Tibial artery (tissue), 4 donors: ENCODE results near the gene PCAT6.

Experiments
- DNase-seq, 2 donors: peaks; one replicate each; pipeline ENCODE4 v3.0.0-alpha.2; 2019
- H3K27ac ChIP-seq, 2 donors: fragments of 200-600 bp; sonication (generic) in 1 of 2; 1 replicate in 1 of 2; 2 replicates in 1 of 2; pipeline ENCODE4 v1.5.1; 2018 to 2019; ENCODE audit warnings: mild to moderate bottlenecking in 1 of 2
- H3K27me3 ChIP-seq, 2 donors: fragments of 200-600 bp; sonication (generic) in 1 of 2; one replicate each; pipeline versions ENCODE4 v1.5.1 to v1.6.0; 2016 to 2019
- H3K36me3 ChIP-seq, 3 donors: fragments of 200-600 bp; sonication (generic) in 2 of 3; one replicate each; pipeline ENCODE4 v1.5.1; 2016 to 2019; ENCODE audit warnings: mild to moderate bottlenecking in 2 of 3
- H3K4me1 ChIP-seq, 4 donors: fragments of 200-600 bp; sonication (generic) in 2 of 4; 1 replicate in 3 of 4; 2 replicates in 1 of 4; pipeline ENCODE4 v1.5.1; 2016 to 2019
- H3K4me3 ChIP-seq, 2 donors: fragments of 200-600 bp; sonication (generic) in 1 of 2; 1 replicate in 1 of 2; 2 replicates in 1 of 2; pipeline ENCODE4 v1.5.1; 2018 to 2019; ENCODE audit warnings: mild to moderate bottlenecking in 2 of 2
- H3K9me3 ChIP-seq, 3 donors: fragments of 200-600 bp; sonication (generic) in 1 of 3; one replicate each; pipeline ENCODE4 v1.5.1; 2016 to 2019
- CTCF ChIP-seq, 2 experiments: fragments of 200-600 bp in 1 of 2; fragments of 450-650 bp in 1 of 2; IDR thresholded peaks; one replicate each; pipeline ENCODE4 v1.5.1; 2017 to 2019; ENCODE audit warnings: antibody characterized with exemption in 2 of 2, mild to moderate bottlenecking in 1 of 2, moderate library complexity in 1 of 2
- intact Hi-C: fragments of 100-400 bp; cut with DNase I; formaldehyde crosslinking; loops from one replicate; pipeline ENCODE4 v1.15.0; 2023; ENCODE audit warnings: low total_unique reads

The PCAT6 gene

GRCh38 chr1:202831906-202832305 lies 21.2 kb downstream of the PCAT6 start:
- intact Hi-C loops = no loop called here
- H3K27ac ChIP-seq = no peak overlapping the region
- H3K27me3 ChIP-seq = peaks cover 0 to 14% of the 10 kb centered on the region in 2 donors
- H3K4me1 ChIP-seq = no peaks in the 10 kb centered on the region
- DNase-seq = no peak
- no peak for TF ChIP-seq CTCF (IDR thresholded peaks at IDR 0.05)
- H3K36me3 ChIP-seq = no peaks in the 10 kb centered on the region
- H3K9me3 ChIP-seq = no peaks in the 10 kb centered on the region
- H3K4me3 ChIP-seq = no peak overlapping the region

- H3K27ac ChIP-seq = no peak overlapping the region
Observed at GRCh38 chr1:202834771-202835547, 24.2 kb downstream of the PCAT6 start.

GRCh38 chr1:202835548-202836072 lies 24.9 kb downstream of the PCAT6 start:
- Histone ChIP-seq H3K27me3 (peaks cover 0 to 16% of the 10 kb centered on the region in 2 donors), H3K4me3 (no peak overlapping the region), H3K27ac (no peak overlapping the region), H3K4me1 (no peaks in the 10 kb centered on the region), H3K9me3 (no peaks in the 10 kb centered on the region), H3K36me3 (no peaks in the 10 kb centered on the region)
- intact Hi-C loops = no loop called here
- no peak for TF ChIP-seq CTCF (IDR thresholded peaks at IDR 0.05)
- no peak for DNase-seq

More at GRCh38 chr1:202834771-202835547, 24.2 kb downstream of the PCAT6 start:
- H3K9me3 ChIP-seq = no peaks in the 10 kb centered on the region
- H3K36me3 ChIP-seq = no peaks in the 10 kb centered on the region
- peaks cover 0 to 16% of the 10 kb centered on the region in 2 donors for H3K27me3 ChIP-seq
- H3K4me1 ChIP-seq = no peaks in the 10 kb centered on the region
- no peak overlapping the region for H3K4me3 ChIP-seq
- intact Hi-C loops = no loop called here
- TF ChIP-seq CTCF (IDR thresholded peaks at IDR 0.05) = no peak
- DNase-seq = no peak

- no peak overlapping the region for H3K4me3 ChIP-seq
- intact Hi-C loops = no loop called here
- H3K4me1 ChIP-seq = no peaks in the 10 kb centered on the region
- no peak overlapping the region for H3K27ac ChIP-seq
- DNase-seq = no peak
- H3K9me3 ChIP-seq = no peaks in the 10 kb centered on the region
- TF ChIP-seq CTCF (IDR thresholded peaks at IDR 0.05) = no peak
- peaks cover 0 to 16% of the 10 kb centered on the region in 2 donors for H3K27me3 ChIP-seq
- H3K36me3 ChIP-seq = no peaks in the 10 kb centered on the region
Observed at GRCh38 chr1:202836623-202837403, 26.1 kb downstream of the PCAT6 start.

- Histone ChIP-seq H3K4me1 (no peaks in the 10 kb centered on the region), H3K36me3 (no peaks in the 10 kb centered on the region), H3K27ac (no peak overlapping the region), H3K9me3 (no peaks in the 10 kb centered on the region), H3K27me3 (peaks cover 0 to 16% of the 10 kb centered on the region in 2 donors), H3K4me3 (no peak overlapping the region)
- no peak for DNase-seq
- intact Hi-C loops = no loop called here
- TF ChIP-seq CTCF (IDR thresholded peaks at IDR 0.05) = no peak
Observed at GRCh38 chr1:202837746-202838262, 27.1 kb downstream of the PCAT6 start.
